ENCODE measurements around the gene RCVRN.

The RCVRN gene

GRCh38 chr17:9905078-9905415 is at the start of gene RCVRN:
Gene RCVRN (minus strand): TSS chr17:9905271. CDS start chr17:9905180, 91 bp downstream.
- no peak for DNase-seq (ENCODE audit: low read depth in 2 of 2)

- DNase-seq (ENCODE audit: low read depth in 2 of 2) = no peak
Observed at GRCh38 chr17:9953492-9953891, 48.4 kb upstream of the RCVRN start.

DNA sequence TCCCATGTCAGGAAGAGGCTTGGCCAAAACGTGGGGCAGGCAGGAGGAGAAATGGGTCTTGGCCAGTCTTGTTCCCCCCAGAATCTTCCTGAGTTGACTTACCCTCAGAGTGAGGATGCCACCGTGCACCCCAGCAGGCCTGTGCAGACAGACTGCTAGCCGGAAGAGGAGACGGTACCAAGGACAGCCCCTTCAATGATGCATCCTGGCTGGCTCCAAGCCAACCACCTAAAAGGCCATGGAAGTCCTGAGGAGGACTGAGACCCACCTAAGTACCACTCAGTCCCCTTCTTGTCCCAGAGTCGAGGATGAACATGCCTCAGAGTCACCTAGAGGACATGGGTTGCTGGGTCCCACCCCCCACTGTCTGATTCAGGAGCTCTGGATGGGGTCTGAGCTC is 46.7 kb upstream of the RCVRN start:
- DNase-seq (ENCODE audit: low read depth in 2 of 2) = no peak

DNA sequence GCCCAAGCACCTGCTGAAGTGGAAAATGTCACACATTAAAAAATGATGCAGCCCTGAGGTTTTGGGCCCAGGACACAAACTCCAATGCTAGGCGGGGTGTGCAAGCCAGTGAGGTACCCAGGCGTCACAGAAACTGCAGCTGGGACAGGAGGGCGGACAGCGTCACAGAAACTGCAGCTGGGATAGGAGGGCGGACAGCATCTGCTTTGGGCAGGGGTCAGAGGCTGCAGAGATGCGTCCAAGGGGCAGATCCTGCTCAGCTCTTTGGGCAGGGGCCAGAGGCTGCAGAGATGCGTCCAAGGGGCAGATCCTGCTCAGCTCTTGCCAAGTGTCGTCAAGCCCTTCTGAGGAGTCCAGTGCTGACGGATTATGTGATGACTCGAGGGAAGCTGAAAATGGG is 43.9 kb upstream of the RCVRN start:
- DNase-seq (ENCODE audit: low read depth in 2 of 2) = no peak

- no peak for DNase-seq (ENCODE audit: low read depth in 2 of 2)
Observed at GRCh38 chr17:9944704-9945103, 39.6 kb upstream of the RCVRN start.

- no peak for DNase-seq (ENCODE audit: low read depth in 2 of 2)
Observed at GRCh38 chr17:9943343-9943742, 38.3 kb upstream of the RCVRN start.

- DNase-seq (ENCODE audit: low read depth in 2 of 2) = no peak
Observed at GRCh38 chr17:9942885-9943284, 37.8 kb upstream of the RCVRN start.

DNA sequence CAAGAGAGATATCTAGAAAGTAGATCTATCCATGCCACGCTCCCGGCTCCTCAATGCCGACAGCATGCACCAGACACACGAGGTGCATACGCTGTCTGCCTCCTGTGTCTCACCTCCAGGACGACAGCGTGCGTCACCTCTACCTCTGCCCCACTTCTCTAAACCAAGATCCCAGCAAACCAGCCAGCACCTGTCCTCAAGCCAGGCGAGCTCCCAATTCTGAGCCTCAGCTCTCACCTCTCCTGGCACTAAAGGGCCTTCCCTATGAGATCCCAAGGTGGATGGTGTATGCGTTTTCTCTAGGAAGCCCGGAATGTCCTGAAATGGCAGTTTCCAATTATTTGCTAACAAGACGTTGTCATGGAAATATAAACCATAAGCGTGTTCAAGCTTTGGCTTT is 36.2 kb upstream of the RCVRN start:
- DNase-seq (ENCODE audit: low read depth in 2 of 2) = no peak

DNA sequence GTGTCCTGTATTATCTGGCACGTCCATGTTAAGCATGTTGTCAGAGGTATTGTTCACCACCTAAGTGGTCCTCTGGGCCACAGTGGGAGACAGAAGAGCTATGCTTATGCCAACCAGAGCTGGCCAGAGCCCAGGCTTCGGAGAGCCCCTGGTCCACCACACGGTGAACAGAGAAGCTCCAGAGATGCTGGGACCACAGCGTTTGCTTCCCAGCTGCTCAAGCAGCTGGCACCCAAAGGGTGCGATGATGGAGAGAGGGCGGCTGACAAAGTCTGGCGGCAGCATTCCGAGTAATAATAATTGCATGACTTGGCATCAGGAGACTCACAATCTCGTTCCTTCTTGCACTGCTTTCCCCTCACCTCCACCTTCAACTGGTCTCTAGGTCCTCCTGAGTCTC is 35.8 kb upstream of the RCVRN start:
- no peak for DNase-seq (ENCODE audit: low read depth in 2 of 2)

- no peak for DNase-seq (ENCODE audit: low read depth in 2 of 2)
Observed at GRCh38 chr17:9938764-9939163, 33.7 kb upstream of the RCVRN start.

DNA sequence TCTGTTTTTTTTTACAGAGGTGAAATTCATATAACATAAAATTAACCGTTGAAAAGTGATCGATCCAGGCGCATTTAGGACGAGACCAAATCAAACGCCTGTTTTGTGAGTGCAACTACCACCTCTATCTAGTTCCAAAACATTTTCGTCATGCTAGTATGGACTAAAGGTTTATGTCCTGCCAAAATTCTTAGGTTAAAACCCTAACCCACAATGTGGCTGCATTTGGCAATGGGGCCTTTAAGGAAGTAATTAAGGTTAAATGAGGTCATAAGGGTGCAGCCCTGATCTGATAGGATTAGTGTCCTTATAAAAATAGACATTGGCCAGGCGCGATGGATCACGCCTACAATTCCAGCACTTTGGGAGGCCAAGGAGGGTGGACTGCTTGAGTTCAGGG is 32.8 kb upstream of the RCVRN start:
- no peak for DNase-seq (ENCODE audit: low read depth in 2 of 2)

- no peak for DNase-seq (ENCODE audit: low read depth in 2 of 2)
Observed at GRCh38 chr17:9937241-9937761, 32.2 kb upstream of the RCVRN start.

DNA sequence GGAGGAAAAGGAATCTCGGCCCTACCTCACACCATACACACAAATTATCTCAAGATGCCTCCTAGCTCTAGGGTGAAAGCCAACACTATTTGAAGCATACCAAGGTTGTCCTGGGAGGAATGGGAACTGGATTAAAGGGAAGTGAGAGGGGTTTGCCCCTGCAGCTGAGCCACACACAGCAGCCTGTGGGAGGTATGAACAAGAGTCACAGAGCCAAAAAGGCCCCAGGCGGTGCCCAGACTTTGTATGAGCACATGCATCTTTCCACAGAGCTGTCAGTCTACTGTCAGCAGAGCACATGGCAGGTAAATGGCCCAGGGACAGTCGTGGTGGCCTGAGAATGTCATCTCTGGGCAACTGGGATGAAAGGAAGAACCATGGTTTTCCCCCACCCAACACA is 31.0 kb upstream of the RCVRN start:
- no peak for DNase-seq (ENCODE audit: low read depth in 2 of 2)

DNA sequence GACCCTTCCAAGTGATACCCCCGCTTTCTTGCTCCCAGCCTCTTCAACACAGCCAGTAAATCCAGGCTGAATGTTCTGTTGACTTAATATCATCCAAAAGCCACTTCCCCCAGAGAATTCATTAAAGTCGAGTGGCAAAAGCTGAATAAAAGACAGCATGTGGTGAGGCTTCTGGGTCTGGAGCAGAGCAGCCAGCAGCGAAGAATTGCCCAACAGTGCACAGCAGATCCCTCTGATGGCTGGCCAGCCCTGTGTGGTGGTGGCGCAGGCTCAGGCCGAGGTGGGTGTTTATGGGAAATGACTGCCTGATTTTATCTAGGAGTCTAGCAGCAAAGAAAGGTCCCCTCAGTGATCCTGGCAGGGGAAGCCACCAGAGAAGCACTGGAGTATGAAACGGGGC is 30.3 kb upstream of the RCVRN start:
- no peak for DNase-seq (ENCODE audit: low read depth in 2 of 2)

DNA sequence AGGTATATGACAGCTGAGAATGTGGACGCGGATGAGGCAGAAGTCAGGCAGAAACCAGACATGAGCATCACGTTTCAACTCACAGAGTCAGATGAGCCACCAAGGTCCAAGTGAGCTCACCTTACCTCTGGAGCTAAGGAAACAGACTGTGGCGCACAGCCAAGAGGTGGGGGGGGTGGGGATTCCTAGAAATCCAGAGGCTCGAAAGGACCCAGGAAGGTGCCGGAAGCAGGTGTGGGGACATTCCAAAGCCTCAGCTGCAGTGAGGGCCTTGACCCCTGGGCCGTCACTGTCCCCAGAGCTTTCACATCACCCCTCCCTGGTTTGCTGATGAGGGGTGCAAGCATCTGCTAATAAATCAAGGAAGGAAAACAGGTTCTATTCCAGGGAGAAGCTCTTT is 29.3 kb upstream of the RCVRN start:
- no peak for DNase-seq (ENCODE audit: low read depth in 2 of 2)

- no peak for DNase-seq (ENCODE audit: low read depth in 2 of 2)
Observed at GRCh38 chr17:9932491-9932890, 27.4 kb upstream of the RCVRN start.

DNA sequence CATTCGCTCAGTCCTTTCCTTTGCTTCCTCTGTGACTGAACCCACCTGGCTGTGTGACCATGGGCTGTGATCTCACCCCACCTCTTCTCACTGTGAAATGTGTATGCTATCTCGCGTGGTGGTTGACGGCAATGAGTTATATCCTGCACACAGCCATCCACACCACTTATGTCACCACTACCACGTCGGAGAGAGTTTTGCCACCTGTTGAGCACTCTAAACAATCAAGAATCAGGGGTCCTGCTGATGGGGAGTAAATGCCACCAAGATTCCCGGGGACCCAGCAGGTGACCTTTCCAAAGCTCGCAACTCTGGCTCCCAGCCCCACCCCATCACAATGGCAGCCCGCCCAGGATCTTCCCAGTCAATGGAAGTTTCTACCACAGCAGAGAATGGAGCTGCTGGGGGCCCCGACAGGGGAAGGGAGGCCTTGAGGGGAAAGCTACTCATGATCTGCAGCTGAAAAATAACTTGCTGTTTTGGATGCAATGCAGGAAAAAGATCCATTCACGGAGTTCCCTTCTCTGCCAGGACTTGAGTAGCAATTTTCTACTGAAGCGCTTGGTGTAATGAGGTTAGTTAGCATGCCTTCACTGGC is 26.2 kb upstream of the RCVRN start:
- no peak for DNase-seq (ENCODE audit: low read depth in 2 of 2)

GRCh38 chr17:9929871-9930270 is 24.8 kb upstream of the RCVRN start:
- no peak for DNase-seq (ENCODE audit: low read depth in 2 of 2)

GRCh38 chr17:9928601-9929333 is 23.7 kb upstream of the RCVRN start:
- no peak for DNase-seq (ENCODE audit: low read depth in 2 of 2)

DNA sequence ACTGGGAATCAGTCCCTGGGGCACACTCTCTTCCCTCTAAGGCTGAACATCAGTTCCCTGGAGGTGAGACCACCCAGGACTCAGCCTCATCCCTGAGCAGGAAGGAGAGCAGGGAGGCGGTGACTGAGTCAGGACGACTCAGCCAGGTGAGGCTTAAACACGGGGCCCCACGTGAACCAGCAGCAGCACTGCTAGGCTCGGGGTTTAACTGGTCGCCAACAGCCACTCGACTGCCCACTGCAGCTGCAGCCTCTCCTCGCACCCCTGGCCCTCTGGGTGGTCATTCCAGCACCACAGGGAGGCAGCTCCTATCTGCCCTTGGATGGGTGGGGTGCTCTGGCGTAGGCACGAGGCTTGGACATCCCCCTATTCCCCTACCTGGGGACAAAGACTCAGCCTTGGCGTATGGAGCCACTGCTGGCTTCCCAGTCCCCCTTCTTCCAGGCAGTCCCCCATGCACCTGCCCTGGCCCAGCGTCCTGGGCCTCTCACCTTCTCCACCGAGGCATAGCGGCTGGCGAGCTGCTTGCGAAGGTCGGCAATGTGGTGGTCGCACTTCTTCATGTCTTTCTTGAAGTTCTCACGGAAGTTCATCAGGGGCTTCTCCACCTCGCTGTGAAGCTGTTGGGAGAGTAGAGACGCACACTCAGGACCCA is 21.2 kb upstream of the RCVRN start:
- DNase-seq (ENCODE audit: low read depth in 2 of 2) = no peak

DNA sequence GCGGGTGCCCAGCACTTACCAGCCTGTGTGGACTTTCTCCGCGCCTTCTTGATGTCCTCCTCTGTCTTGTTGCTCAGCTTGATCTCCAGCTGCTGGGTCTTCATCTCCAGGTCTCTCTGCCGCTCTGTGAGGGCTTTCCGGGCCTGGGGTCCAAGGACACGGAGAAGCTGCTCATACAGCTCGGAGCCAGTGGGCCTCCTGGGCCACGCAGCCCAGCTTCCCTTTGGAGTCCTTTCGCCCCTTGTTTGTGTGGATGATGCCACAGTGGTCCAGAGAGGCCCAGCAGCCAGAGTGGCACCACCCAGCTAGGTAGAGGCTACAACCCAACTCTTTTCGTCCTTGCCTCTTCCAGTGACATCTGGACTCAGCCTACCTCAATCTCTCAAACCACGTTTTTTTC is 20.4 kb upstream of the RCVRN start:
- no peak for DNase-seq (ENCODE audit: low read depth in 2 of 2)

DNA sequence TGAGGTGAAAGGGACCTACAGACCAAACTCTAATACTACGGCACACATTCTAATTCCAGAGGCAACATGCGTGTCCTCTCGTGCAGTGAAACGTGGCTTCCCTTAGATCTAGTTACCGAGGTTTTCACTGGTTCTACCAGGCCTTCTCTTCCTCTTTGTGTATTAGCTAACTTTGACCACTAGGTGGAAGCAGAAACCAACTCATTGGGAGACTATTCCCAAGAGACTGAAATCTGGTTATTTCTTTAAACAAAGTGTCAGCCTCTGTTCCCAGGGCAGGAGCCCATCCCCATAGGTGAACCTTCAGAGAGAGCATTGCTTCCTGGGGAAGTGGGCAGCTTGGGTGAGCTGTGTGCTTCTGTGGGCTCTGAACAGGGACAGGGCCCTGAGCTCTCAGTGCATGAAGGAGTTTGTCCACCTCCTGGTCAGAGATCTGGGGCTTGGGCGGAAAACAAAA is 19.7 kb upstream of the RCVRN start:
- no peak for DNase-seq (ENCODE audit: low read depth in 2 of 2)

Data from stimulated activated CD4-positive, alpha-beta T cell treated with anti-CD3 and anti-CD28 coated beads, Interleukin-15, amount 100 ng/mL, for 48 hours (primary cell).